ENCODE data around the gene SLC41A3. TPM values are rescaled to one million over a fixed set of nuclear protein-coding genes. Genes with fewer than 3 reads are reported as not detected.

The SLC41A3 gene
- total and polyA plus RNA-seq, 2 of the 4 experiments (the other 2 are of a cell fraction), result 30.5 to 43.5 TPM

DNA sequence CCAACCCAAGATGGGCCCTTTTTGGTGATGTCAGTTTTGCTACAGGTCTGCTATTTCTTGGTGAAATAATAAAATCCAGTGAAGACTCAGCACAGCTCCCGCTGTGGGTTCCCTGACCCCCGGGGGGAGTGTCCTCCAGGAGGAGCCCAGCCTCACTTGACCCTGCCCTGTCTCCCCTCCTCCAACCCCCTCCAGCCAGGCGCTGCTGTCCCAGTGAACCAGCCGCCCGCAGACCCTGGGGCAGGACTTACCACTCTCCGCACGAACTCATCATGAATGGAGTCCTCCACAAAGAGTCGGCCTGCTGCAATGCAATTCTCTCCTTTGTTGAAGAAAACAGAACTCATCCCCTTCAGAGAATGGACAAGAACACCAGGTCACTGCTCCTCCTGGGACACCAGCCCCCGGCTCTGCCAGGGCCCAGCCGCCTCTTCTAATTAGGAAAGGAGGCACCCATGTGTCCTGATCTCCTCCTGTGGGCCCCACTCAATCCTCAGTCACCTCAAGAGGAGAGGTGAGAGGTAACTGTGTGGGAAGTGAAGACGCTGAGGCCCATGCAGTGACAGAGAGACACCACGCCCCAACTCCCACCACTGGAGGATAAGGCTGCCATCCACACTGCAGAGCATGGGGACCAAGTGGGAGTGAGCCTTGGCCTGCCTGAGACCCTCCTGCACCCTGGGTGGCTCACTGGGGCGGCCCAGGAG, 28.8 kb upstream of the SLC41A3 start:
- H2AFZ ChIP-seq (replicated peaks; ENCODE audit: low read length, poor library complexity), result no peak overlapping the region
- no peak overlapping the region for H2AK5ac ChIP-seq (ENCODE audit: low read depth, low read length)
- no peak overlapping the region for H3K4ac ChIP-seq (ENCODE audit: low read depth, low read length)
- H3K9ac ChIP-seq (ENCODE audit: low read depth, low read length), result no peak overlapping the region
- intact Hi-C loops (cut with micrococcal nuclease) (no loop called here), dilution Hi-C loops (cut with HindIII; ENCODE audit: low sequenced_read_pairs, unreplicated experiment) (no loop called here), in situ Hi-C loops (cut with MboI; ENCODE audit: low sequenced_read_pairs) (loop anchor here (10.0 kb wide), 1 partner anchor 262 kb away; no protein-coding TSS in a partner anchor)
- H2BK120ac ChIP-seq (ENCODE audit: low read depth, low read length), result no peak overlapping the region
- H4K8ac ChIP-seq (ENCODE audit: low read depth in 2 of 2, low read length in 2 of 2), result no peak overlapping the region
- CTCF ChIA-PET, result no interaction called here
- no peak for DNase-seq
- H3K4me3 ChIP-seq (ENCODE audit: insufficient read depth, low read depth, low read length), result no peak overlapping the region
- TF ChIP-seq BHLHE40 (IDR thresholded peaks at IDR 0.05; ENCODE audit: low read depth, low read length) (no peak), RCOR1 (IDR thresholded peaks at IDR 0.05; ENCODE audit: insufficient replicate concordance, low read length) (no peak), CHD1 (IDR thresholded peaks at IDR 0.05; ENCODE audit: low read depth, low read length) (no peak), NFE2L2 (IDR thresholded peaks at IDR 0.05; ENCODE audit: low read depth, low read length) (no peak), SMC3 (IDR thresholded peaks at IDR 0.05; ENCODE audit: low read depth, low read length) (no peak), MAZ (IDR thresholded peaks at IDR 0.05; ENCODE audit: borderline replicate concordance, low read depth, low read length) (no peak), RFX5 (IDR thresholded peaks at IDR 0.05; ENCODE audit: low read depth, low read length) (no peak), CEBPB (IDR thresholded peaks at IDR 0.05; ENCODE audit: low read depth, low read length) (no peak), POLR2A (IDR thresholded peaks at IDR 0.05; ENCODE audit: low read depth, low read length) (no peak), MXI1 (IDR thresholded peaks at IDR 0.05; ENCODE audit: borderline replicate concordance, low read depth, low read length) (no peak)
- TF ChIP-seq, protein P1, sequence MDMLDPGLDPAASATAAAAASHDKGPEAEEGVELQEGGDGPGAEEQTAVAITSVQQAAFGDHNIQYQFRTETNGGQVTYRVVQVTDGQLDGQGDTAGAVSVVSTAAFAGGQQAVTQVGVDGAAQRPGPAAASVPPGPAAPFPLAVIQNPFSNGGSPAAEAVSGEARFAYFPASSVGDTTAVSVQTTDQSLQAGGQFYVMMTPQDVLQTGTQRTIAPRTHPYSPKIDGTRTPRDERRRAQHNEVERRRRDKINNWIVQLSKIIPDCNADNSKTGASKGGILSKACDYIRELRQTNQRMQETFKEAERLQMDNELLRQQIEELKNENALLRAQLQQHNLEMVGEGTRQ (IDR thresholded peaks at IDR 0.05; ENCODE audit: low read depth, low read length), result no peak
- TF ChIP-seq, protein P2, sequence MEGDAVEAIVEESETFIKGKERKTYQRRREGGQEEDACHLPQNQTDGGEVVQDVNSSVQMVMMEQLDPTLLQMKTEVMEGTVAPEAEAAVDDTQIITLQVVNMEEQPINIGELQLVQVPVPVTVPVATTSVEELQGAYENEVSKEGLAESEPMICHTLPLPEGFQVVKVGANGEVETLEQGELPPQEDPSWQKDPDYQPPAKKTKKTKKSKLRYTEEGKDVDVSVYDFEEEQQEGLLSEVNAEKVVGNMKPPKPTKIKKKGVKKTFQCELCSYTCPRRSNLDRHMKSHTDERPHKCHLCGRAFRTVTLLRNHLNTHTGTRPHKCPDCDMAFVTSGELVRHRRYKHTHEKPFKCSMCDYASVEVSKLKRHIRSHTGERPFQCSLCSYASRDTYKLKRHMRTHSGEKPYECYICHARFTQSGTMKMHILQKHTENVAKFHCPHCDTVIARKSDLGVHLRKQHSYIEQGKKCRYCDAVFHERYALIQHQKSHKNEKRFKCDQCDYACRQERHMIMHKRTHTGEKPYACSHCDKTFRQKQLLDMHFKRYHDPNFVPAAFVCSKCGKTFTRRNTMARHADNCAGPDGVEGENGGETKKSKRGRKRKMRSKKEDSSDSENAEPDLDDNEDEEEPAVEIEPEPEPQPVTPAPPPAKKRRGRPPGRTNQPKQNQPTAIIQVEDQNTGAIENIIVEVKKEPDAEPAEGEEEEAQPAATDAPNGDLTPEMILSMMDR (conservative IDR thresholded peaks at IDR 0.05; ENCODE audit: low read depth, low read length), result no peak
- TF ChIP-seq, protein P3, sequence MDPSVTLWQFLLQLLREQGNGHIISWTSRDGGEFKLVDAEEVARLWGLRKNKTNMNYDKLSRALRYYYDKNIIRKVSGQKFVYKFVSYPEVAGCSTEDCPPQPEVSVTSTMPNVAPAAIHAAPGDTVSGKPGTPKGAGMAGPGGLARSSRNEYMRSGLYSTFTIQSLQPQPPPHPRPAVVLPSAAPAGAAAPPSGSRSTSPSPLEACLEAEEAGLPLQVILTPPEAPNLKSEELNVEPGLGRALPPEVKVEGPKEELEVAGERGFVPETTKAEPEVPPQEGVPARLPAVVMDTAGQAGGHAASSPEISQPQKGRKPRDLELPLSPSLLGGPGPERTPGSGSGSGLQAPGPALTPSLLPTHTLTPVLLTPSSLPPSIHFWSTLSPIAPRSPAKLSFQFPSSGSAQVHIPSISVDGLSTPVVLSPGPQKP (IDR thresholded peaks at IDR 0.05; ENCODE audit: borderline replicate concordance, low read depth, low read length), result no peak
- no peak overlapping the region for H3K4me2 ChIP-seq (ENCODE audit: low read depth, low read length)
- H2BK15ac ChIP-seq (ENCODE audit: low read depth, low read length), result no peak overlapping the region
- no peaks in the 10 kb centered on the region for H3K4me1 ChIP-seq (ENCODE audit: control insufficient read depth, insufficient read depth, low read length)
- no TSS peak for BruUV-seq (replicated peaks)
- H2AK9ac ChIP-seq (replicated peaks; ENCODE audit: low read depth, low read length, poor library complexity), result no peak overlapping the region
- ATAC-seq (ENCODE audit: low read depth), result no peak
- H3K23ac ChIP-seq (ENCODE audit: low read depth, low read length), result no peak overlapping the region
- no peak overlapping the region for H4K91ac ChIP-seq (ENCODE audit: insufficient read depth, low read depth, low read length)
- H4K20me1 ChIP-seq (ENCODE audit: insufficient read depth, low read length), result no peaks in the 10 kb centered on the region
- no peak overlapping the region for H2BK5ac ChIP-seq (ENCODE audit: low read depth, low read length, poor library complexity, severe bottlenecking)
- no peaks in the 10 kb centered on the region for H3K79me1 ChIP-seq (ENCODE audit: low read depth in 1 of 2, low read length in 2 of 2)
- POLR2A ChIA-PET (ENCODE audit: unreplicated experiment), result interaction anchor here (0.5 kb wide), 1 partner anchor 41 kb away, joined by 4 read pairs; no protein-coding TSS in a partner anchor
- no peaks in the 10 kb centered on the region for H3K9me1 ChIP-seq (ENCODE audit: insufficient read depth, low read length)
- no peak overlapping the region for H3K56ac ChIP-seq (ENCODE audit: extremely low read depth, insufficient read depth, low read length)
- H3K14ac ChIP-seq (replicated peaks; ENCODE audit: low read depth, low read length), result no peak overlapping the region
- no peak overlapping the region for H3K18ac ChIP-seq (ENCODE audit: low read depth, low read length)
- H3K27me3 ChIP-seq (ENCODE audit: control insufficient read depth, insufficient read depth, low read length), result peaks cover 28% of the 10 kb centered on the region
- no peaks in the 10 kb centered on the region for H3K9me3 ChIP-seq (ENCODE audit: control insufficient read depth, insufficient read depth, low read length)
- H3K27ac ChIP-seq (ENCODE audit: insufficient read depth, low read length), result no peak overlapping the region
- WGBS, 2 experiments (ENCODE audit: extremely low coverage in 2 of 2, insufficient read length in 1 of 2), result 90% methylated on average over 2 of the region's 13 CpGs; no CpG with 5 or more reads in 1 of the 2 experiments
- H2BK20ac ChIP-seq (ENCODE audit: low read depth, low read length), result no peak overlapping the region
- no peaks in the 10 kb centered on the region for H3K36me3 ChIP-seq (ENCODE audit: control insufficient read depth, insufficient read depth, low read length)
- no peak overlapping the region for H4K5ac ChIP-seq (ENCODE audit: low read depth, low read length)

Measured in IMR-90 (cell line).